Lower leg skin (tissue), 3 donors: ENCODE results near the gene CORO1C.

Source experiments
- CTCF ChIP-seq, 3 donors: fragments of 450-650 bp; IDR thresholded peaks; one replicate each; pipeline ENCODE4 v1.5.1; 2016; ENCODE audit warnings: antibody characterized with exemption in 3 of 3, mild to moderate bottlenecking in 3 of 3, moderate library complexity in 2 of 3
- POLR2A ChIP-seq, 2 donors: fragments of 450-650 bp; IDR thresholded peaks; one replicate each; pipeline ENCODE4 v1.6.1; 2016 to 2017; ENCODE audit warnings: antibody characterized with exemption in 2 of 2, mild to moderate bottlenecking in 1 of 2, moderate library complexity in 1 of 2

- TF ChIP-seq CTCF (IDR thresholded peaks at IDR 0.05) (peak in 1 of 3 donors; percentile 100), POLR2A (IDR thresholded peaks at IDR 0.05) (no peak)
Measured at GRCh38 chr12:108605690-108606406, 125.5 kb downstream of the CORO1C start.
